Karpas-422 (cell line): Measurements from ENCODE around the gene PTPN14. TPM values are rescaled to one million over a fixed set of nuclear protein-coding genes. Genes with fewer than 3 reads are reported as not detected.

Experiments used
- DNase-seq: peaks from one replicate; pipeline ENCODE4 v3.0.0-alpha.2; 2015
- H2AFZ ChIP-seq: fragments of 200-600 bp; sonication (generic); 2 replicates; pipeline ENCODE4 v1.6.1; 2014; ENCODE audit warnings: antibody characterized with exemption, low read length, mixed read lengths
- H3K27ac ChIP-seq: fragments of 200-600 bp; sonication (generic); 2 replicates; pipeline ENCODE4 v1.5.1; 2014; ENCODE audit warnings: mild to moderate bottlenecking, low read length, moderate library complexity
- H3K27me3 ChIP-seq: fragments of 200-600 bp; sonication (generic); 2 replicates; pipeline ENCODE4 v1.6.1; 2014; ENCODE audit warnings: low read length, mixed read lengths
- H3K36me3 ChIP-seq: fragments of 200-600 bp; sonication (generic); 2 replicates; pipeline ENCODE4 v1.6.1; 2014; ENCODE audit warnings: low read length, mixed read lengths; ENCODE audit not compliant: insufficient read depth
- H3K4me1 ChIP-seq: fragments of 200-600 bp; sonication (generic); 2 replicates; pipeline ENCODE4 v1.6.1; 2014; ENCODE audit warnings: mild to moderate bottlenecking, low read length, mixed read lengths
- H3K4me2 ChIP-seq: fragments of 200-600 bp; sonication (generic); 2 replicates; pipeline ENCODE4 v1.6.1; 2014; ENCODE audit warnings: low read length, low read depth, mild to moderate bottlenecking; ENCODE audit not compliant: poor library complexity, severe bottlenecking
- H3K4me3 ChIP-seq: fragments of 200-600 bp; sonication (generic); 2 replicates; pipeline ENCODE4 v1.5.1; 2014; ENCODE audit warnings: mild to moderate bottlenecking, antibody characterized with exemption, low read length, mixed read lengths
- H3K79me2 ChIP-seq: fragments of 200-600 bp; sonication (generic); 2 replicates; pipeline ENCODE4 v1.6.1; 2014; ENCODE audit warnings: mild to moderate bottlenecking, low read length, mixed read lengths
- H3K9ac ChIP-seq: fragments of 200-600 bp; sonication (generic); 2 replicates; pipeline ENCODE4 v1.6.0; 2014; ENCODE audit warnings: low read length
- H3K9me2 ChIP-seq: fragments of 200-600 bp; sonication (generic), shearing (Covaris generic); replicated peaks from 2 replicates; pipeline ENCODE4 v1.6.0; 2014; ENCODE audit warnings: mild to moderate bottlenecking, low read length, moderate library complexity; ENCODE audit not compliant: insufficient read depth
- H3K9me3 ChIP-seq: fragments of 300-700, 200-600 bp; sonication (generic); 2 replicates; pipeline ENCODE4 v1.6.1; 2014; ENCODE audit warnings: low read length, mixed read lengths
- H4K20me1 ChIP-seq: fragments of 200-600 bp; sonication (generic); 2 replicates; pipeline ENCODE4 v1.6.1; 2014; ENCODE audit warnings: mild to moderate bottlenecking, antibody characterized with exemption, low read length, low read depth; ENCODE audit not compliant: insufficient read depth
- total RNA-seq: library from RNA; depleted of rRNA; stranded (reverse); fragments of >200 nt; shearing (Covaris generic); gene quantifications from 2 replicates; pipeline ENCODE4 v1.2.3, GENCODE V29; 2014; ENCODE audit warnings: low replicate concordance

The PTPN14 gene
- total RNA-seq, 1 experiment from 2014 or later: 0.56 TPM

DNA sequence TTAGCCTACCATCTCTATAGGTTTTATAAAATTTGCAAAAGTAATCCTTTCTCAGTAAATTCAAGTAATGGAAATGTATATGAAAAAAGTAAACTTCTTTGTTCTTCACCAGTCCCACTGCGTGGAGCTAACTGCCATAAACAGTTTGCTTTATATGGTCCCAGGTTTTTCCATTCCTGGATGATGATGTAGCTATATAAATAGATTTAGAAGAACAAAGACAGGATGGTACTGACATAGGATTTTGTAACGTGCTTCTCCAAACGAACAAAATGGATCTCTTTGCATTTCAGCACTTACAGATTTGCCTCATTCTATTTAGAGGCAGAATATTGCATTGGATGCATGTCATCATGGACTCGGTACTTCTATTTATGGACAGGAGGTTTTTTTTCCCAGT, 213.2 kb downstream of the PTPN14 start:
- H3K9me3 ChIP-seq: no peaks in the 10 kb centered on the region
- DNase-seq: no peak
- H3K4me2 ChIP-seq: peak overlapping the region; percentile 42
- H3K27ac ChIP-seq: peak overlapping the region; percentile 31; the same call in 1 of the 2 replicates
- H3K9ac ChIP-seq: no peak overlapping the region
- H3K4me3 ChIP-seq: no peak overlapping the region
- no peaks in the 10 kb centered on the region for H4K20me1 ChIP-seq
- H3K4me1 ChIP-seq: peaks cover 22% of the 10 kb centered on the region
- no peaks in the 10 kb centered on the region for H3K27me3 ChIP-seq
- H2AFZ ChIP-seq: no peak overlapping the region
- H3K79me2 ChIP-seq: no peaks in the 10 kb centered on the region
- H3K9me2 ChIP-seq: no peaks in the 10 kb centered on the region
- no peaks in the 10 kb centered on the region for H3K36me3 ChIP-seq

DNA sequence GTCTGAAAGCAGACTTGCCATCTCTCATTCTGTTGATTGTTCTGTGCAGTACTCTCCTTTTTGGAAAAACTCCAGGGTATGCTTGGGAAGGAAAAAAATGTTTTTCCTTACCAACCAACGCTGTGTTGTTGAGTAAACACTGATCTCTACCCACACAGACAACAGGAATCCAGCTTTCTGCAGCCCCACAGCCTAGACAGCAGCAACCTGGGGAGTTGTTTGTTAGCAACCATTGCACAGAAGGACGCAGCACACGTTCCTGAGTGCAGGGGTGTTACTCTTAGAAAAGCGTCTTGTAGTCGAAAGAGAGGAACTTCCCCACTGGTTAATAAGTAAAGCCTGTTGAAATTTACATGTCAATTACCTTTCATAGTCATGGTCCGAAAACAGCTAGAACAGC, 213.9 kb downstream of the PTPN14 start:
- no peaks in the 10 kb centered on the region for H3K79me2 ChIP-seq
- H3K9ac ChIP-seq: no peak overlapping the region
- peaks cover 27% of the 10 kb centered on the region for H3K4me1 ChIP-seq
- no peaks in the 10 kb centered on the region for H3K36me3 ChIP-seq
- no peaks in the 10 kb centered on the region for H3K9me2 ChIP-seq
- H3K27ac ChIP-seq: peak overlapping the region; percentile 31; the same call in 1 of the 2 replicates
- no peaks in the 10 kb centered on the region for H3K9me3 ChIP-seq
- H3K4me3 ChIP-seq: no peak overlapping the region
- H2AFZ ChIP-seq: no peak overlapping the region
- peak overlapping the region; percentile 42 for H3K4me2 ChIP-seq
- H3K27me3 ChIP-seq: no peaks in the 10 kb centered on the region
- H4K20me1 ChIP-seq: no peaks in the 10 kb centered on the region
- peak; percentile 65 for DNase-seq

DNA sequence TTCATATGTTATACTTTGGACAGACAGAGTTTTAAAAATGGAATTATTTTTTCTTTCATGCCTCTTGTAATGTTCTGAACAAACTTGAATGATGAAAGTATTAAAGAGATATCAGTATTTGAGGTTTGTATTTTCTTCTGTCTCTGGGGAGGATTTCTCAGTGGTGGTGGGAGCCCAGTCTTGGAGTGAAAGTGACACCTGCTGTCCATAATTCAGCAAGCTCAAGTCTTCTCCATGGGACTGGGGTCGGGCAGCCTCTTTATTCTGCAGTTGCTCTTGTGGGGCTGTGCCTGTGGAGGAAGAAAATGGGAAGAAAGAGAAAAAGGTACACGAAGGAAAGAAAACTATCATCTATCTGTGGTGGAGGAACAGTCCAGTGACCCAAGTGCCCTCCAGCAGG, 214.4 kb downstream of the PTPN14 start:
- no peak for DNase-seq
- Histone ChIP-seq H3K4me2 (no peak overlapping the region), H3K36me3 (no peaks in the 10 kb centered on the region), H3K9me2 (no peaks in the 10 kb centered on the region), H3K27me3 (no peaks in the 10 kb centered on the region), H3K9me3 (no peaks in the 10 kb centered on the region), H3K27ac (peak overlapping the region; percentile 2; the same call in 1 of the 2 replicates), H3K4me3 (no peak overlapping the region), H3K9ac (no peak overlapping the region), H3K4me1 (peaks cover 29% of the 10 kb centered on the region), H2AFZ (no peak overlapping the region), H3K79me2 (no peaks in the 10 kb centered on the region), H4K20me1 (no peaks in the 10 kb centered on the region)

DNA sequence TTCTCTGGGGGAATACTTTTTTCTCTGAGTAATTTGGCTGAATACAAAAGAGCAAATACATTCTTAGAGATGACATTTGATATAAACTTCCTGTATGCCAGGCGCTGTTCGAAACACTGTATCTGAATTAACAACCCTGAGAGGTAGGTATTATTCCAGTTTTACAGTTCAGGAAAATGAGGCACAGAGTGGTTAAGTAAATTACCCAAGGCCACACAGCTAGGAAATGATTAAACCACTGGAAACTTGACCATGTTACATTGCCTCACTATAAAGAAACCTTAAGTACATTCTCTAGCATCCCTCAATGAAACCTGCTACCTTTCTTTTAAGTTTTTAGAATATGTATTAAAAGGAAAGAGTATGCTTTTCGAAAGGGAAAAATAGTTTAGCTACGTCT, 215.8 kb downstream of the PTPN14 start:
- H3K4me2 ChIP-seq: no peak overlapping the region
- no peak overlapping the region for H2AFZ ChIP-seq
- H3K36me3 ChIP-seq: no peaks in the 10 kb centered on the region
- no peak overlapping the region for H3K9ac ChIP-seq
- H3K9me3 ChIP-seq: no peaks in the 10 kb centered on the region
- H4K20me1 ChIP-seq: no peaks in the 10 kb centered on the region
- no peaks in the 10 kb centered on the region for H3K9me2 ChIP-seq
- no peak for DNase-seq
- no peaks in the 10 kb centered on the region for H3K79me2 ChIP-seq
- no peak overlapping the region for H3K4me3 ChIP-seq
- peaks cover 29% of the 10 kb centered on the region for H3K4me1 ChIP-seq
- no peaks in the 10 kb centered on the region for H3K27me3 ChIP-seq
- no peak overlapping the region for H3K27ac ChIP-seq

DNA sequence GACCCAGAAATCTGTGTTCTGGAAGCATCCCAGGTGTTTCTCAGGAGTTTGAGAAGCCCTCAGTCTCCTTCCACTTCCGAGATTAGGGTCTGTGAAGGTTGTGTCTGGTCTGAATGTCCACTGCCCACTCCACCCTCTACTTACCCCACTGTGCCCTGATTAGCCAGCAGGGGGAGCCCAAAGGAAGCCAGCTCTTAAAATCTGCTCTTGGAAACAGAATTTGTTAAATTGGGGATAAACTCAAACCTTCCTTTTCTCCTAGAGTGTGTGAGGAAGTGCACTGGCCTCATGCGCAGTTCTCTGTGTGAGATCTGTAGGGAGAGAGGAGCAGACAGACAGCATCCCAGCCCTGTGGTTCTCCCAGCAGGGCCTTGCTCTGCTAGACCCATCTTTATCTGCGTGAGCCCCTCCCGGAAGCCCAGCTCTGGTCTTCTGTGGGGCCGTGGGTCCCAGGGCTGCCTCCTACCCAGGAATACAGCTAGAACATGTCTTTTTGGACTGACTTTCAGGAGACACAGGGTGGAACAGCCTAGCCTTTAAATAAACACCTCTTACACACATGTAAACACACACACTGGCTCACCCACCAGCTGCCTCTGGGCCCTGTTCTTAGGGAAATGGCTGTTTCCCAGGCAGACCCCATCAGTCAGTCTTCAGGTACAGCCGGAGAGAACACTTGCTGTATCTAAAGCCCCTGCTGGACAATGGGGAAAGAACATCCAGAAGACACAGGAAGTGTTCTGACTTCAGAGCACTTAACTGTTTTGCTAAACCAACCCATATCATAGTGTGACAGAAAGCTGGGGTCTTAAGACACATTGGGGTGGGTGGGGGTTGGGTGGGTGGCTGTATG, 218.2 kb downstream of the PTPN14 start:
- Histone ChIP-seq H3K27ac (peak overlapping the region; percentile 32; the same call in 1 of the 2 replicates), H3K79me2 (no peaks in the 10 kb centered on the region), H4K20me1 (no peaks in the 10 kb centered on the region), H3K9me3 (no peaks in the 10 kb centered on the region), H3K4me1 (peaks cover 25% of the 10 kb centered on the region), H3K9ac (no peak overlapping the region), H3K27me3 (no peaks in the 10 kb centered on the region), H3K36me3 (no peaks in the 10 kb centered on the region), H2AFZ (no peak overlapping the region), H3K4me2 (no peak overlapping the region), H3K9me2 (no peaks in the 10 kb centered on the region), H3K4me3 (no peak overlapping the region)
- DNase-seq: peak; percentile 83

DNA sequence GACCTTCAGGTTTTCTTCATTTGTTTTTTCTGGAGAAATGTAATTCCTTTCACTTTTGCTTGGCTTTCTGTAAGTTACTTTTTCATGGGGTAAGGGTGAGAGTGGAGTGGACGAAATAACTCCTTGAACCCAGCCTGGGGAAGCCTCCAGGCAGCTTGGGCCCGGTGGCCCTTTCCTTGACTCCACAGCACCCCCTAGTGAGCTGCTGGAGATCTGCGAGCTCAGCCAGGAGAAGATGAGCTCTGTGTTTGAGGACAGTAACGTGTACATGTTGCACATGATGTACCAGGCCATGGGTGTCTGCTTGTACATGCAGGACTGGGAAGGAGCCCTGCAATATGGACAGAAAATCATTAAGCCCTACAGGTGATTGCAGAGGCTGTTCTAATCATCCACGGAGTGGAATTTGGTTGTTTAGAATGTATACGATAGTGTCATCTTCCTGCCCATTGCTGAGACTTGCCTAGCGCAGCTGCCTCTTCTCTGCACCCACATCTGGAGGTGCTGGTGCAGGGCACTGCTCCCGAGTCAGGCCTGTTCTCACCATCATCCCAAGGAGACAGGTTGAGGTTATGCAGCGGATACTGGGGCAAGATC, 219.5 kb downstream of the PTPN14 start:
- H3K4me1 ChIP-seq: peaks cover 12% of the 10 kb centered on the region
- H3K4me3 ChIP-seq: no peak overlapping the region
- H2AFZ ChIP-seq: no peak overlapping the region
- no peaks in the 10 kb centered on the region for H3K36me3 ChIP-seq
- H3K9me3 ChIP-seq: no peaks in the 10 kb centered on the region
- H3K4me2 ChIP-seq: no peak overlapping the region
- H3K27ac ChIP-seq: no peak overlapping the region
- H3K9me2 ChIP-seq: no peaks in the 10 kb centered on the region
- H3K9ac ChIP-seq: no peak overlapping the region
- H4K20me1 ChIP-seq: no peaks in the 10 kb centered on the region
- H3K79me2 ChIP-seq: no peaks in the 10 kb centered on the region
- DNase-seq: peak; percentile 89
- H3K27me3 ChIP-seq: no peaks in the 10 kb centered on the region

DNA sequence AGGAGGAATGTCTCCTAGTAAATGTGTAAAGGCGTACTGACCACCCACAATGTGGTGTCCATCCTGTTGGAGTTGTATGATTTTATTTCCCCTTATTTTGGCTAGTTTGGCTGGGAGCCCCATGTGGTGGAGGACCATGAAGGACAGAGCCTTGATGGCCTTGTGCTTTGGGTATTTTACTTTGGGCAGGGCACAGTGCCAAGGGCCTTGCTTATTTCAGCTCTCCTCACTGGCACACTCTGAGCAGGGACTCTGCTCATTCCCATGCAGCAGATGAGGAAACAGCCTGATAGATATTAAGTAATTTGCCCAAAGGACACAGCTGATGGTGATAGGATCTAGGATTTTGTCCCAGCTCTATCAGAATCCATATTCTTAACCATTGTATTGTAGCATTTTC, 220.2 kb downstream of the PTPN14 start:
- H3K4me3 ChIP-seq: no peak overlapping the region
- peaks cover 13% of the 10 kb centered on the region for H3K4me1 ChIP-seq
- H4K20me1 ChIP-seq: no peaks in the 10 kb centered on the region
- no peak overlapping the region for H3K27ac ChIP-seq
- no peaks in the 10 kb centered on the region for H3K27me3 ChIP-seq
- DNase-seq: no peak
- H3K36me3 ChIP-seq: no peaks in the 10 kb centered on the region
- no peak overlapping the region for H3K9ac ChIP-seq
- no peaks in the 10 kb centered on the region for H3K79me2 ChIP-seq
- no peaks in the 10 kb centered on the region for H3K9me2 ChIP-seq
- H3K9me3 ChIP-seq: no peaks in the 10 kb centered on the region
- no peak overlapping the region for H3K4me2 ChIP-seq
- H2AFZ ChIP-seq: no peak overlapping the region

DNA sequence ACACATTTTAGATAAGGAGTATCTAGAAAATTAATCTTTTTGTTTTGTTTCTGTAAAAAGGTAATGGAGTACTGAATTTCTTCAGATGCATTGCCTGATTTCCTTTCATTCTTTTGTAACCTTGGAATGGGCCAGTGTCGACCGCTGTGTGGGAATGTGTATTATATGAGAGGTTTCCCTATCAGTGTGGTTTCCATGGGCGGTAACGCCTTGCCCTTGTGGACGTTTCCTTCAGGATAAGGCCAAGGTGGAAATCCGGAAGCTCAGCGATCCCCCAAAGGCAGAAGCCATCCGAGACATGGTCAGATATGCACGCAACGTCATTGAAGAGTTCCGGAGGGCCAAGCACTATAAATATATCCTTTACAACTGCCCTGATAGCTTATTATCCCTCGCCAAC, 220.7 kb downstream of the PTPN14 start:
- Histone ChIP-seq H3K4me2 (no peak overlapping the region), H3K27me3 (no peaks in the 10 kb centered on the region), H3K9ac (no peak overlapping the region), H3K9me2 (no peaks in the 10 kb centered on the region), H3K79me2 (no peaks in the 10 kb centered on the region), H4K20me1 (no peaks in the 10 kb centered on the region), H2AFZ (no peak overlapping the region), H3K27ac (no peak overlapping the region), H3K9me3 (no peaks in the 10 kb centered on the region), H3K4me1 (peaks cover 13% of the 10 kb centered on the region), H3K36me3 (no peaks in the 10 kb centered on the region), H3K4me3 (no peak overlapping the region)
- DNase-seq: no peak
